HEK293 (cell line): ENCODE measurements around the gene LILRA5.
A peak's percentile ranks its signal among the peaks of the same experiment; 100 is the strongest.

Source experiments
- CTCF ChIA-PET: fragments of 350-600 bp; formaldehyde crosslinking; extraction: SDS; loops from one replicate; lab custom pipeline; 2021; ENCODE audit warnings: antibody characterized with exemption; lab: Yijun Ruan, JAX
- POLR2A ChIA-PET: fragments of 300-600 bp; formaldehyde crosslinking; extraction: SDS; loops from one replicate; lab custom pipeline; 2020; ENCODE audit warnings: antibody characterized with exemption, inconsistent platforms; lab: Yijun Ruan, JAX
- H3K27ac ChIP-seq: fragments of 200-500 bp; sonication (Bioruptor generic); 2 replicates; pipeline ENCODE4 v1.5.1; 2014; ENCODE audit warnings: low read depth, low read length, control low read depth, inconsistent platforms; ENCODE audit errors: extremely low read depth
- H3K36me3 ChIP-seq, 2 experiments: fragments of 200-500 bp in 1 of 2; sonication (Bioruptor generic) in 1 of 2; 1 replicate in 1 of 2; 2 replicates in 1 of 2; pipeline ENCODE4 v1.5.1; 2014 to 2017; ENCODE audit warnings: inconsistent platforms in 2 of 2, low read length in 2 of 2; ENCODE audit not compliant: control insufficient read depth in 2 of 2, insufficient read depth in 1 of 2
- H3K4me1 ChIP-seq: fragments of 200-500 bp; sonication (Bioruptor generic); 2 replicates; pipeline ENCODE4 v1.5.1; 2014; ENCODE audit warnings: mild to moderate bottlenecking, low read length, inconsistent platforms; ENCODE audit not compliant: control insufficient read depth, insufficient read depth
- H3K4me3 ChIP-seq: 2 replicates; pipeline ENCODE4 v1.5.1; 2011; ENCODE audit warnings: low read depth, mild to moderate bottlenecking, control low read depth, low read length, moderate library complexity
- H3K9me3 ChIP-seq: fragments of 200-500 bp; sonication (Bioruptor generic); 2 replicates; pipeline ENCODE4 v1.5.1; 2014; ENCODE audit warnings: low read depth, low read length, inconsistent platforms; ENCODE audit not compliant: control insufficient read depth, insufficient read depth
- RBAK ChIP-seq: fragments of 450-650 bp; formaldehyde crosslinking; IDR thresholded peaks from 2 replicates; pipeline ENCODE4 v1.5.1; 2016; ENCODE audit warnings: missing biosample characterization, missing genetic modification characterization
- SALL2 ChIP-seq: fragments of 450-650 bp; formaldehyde crosslinking; IDR thresholded peaks from 2 replicates; pipeline ENCODE4 v1.5.0; 2017; ENCODE audit warnings: missing biosample characterization, mild to moderate bottlenecking, missing genetic modification characterization, borderline replicate concordance
- ZBTB17 ChIP-seq: fragments of 450-650 bp; formaldehyde crosslinking; IDR thresholded peaks from 2 replicates; pipeline ENCODE4 v1.5.1; 2016; ENCODE audit warnings: missing biosample characterization, missing genetic modification characterization
- ZFP41 ChIP-seq: fragments of 450-650 bp; formaldehyde crosslinking; IDR thresholded peaks from 2 replicates; pipeline ENCODE4 v1.5.1; 2016; ENCODE audit warnings: missing biosample characterization, missing genetic modification characterization, borderline replicate concordance
- ZNF146 ChIP-seq: fragments of 450-650 bp; formaldehyde crosslinking; IDR thresholded peaks from 2 replicates; pipeline ENCODE4 v1.5.1; 2016; ENCODE audit warnings: missing biosample characterization, missing genetic modification characterization
- ZNF184 ChIP-seq: fragments of 450-650 bp; IDR thresholded peaks from 2 replicates; pipeline ENCODE4 v1.5.1; 2018; ENCODE audit warnings: missing biosample characterization, mild to moderate bottlenecking, missing genetic modification characterization
- ZNF266 ChIP-seq: fragments of 450-650 bp; formaldehyde crosslinking; IDR thresholded peaks from 2 replicates; pipeline ENCODE4 v1.5.1; 2016; ENCODE audit warnings: missing biosample characterization, missing genetic modification characterization, low read depth
- ZNF366 ChIP-seq: fragments of 450-650 bp; formaldehyde crosslinking; conservative IDR thresholded peaks from 2 replicates; pipeline ENCODE4 v1.5.1; 2016; ENCODE audit warnings: missing biosample characterization, missing genetic modification characterization
- ZNF426 ChIP-seq: fragments of 450-650 bp; formaldehyde crosslinking; IDR thresholded peaks from 2 replicates; pipeline ENCODE4 v1.5.1; 2017; ENCODE audit warnings: missing biosample characterization, missing genetic modification characterization, mild to moderate bottlenecking, inconsistent platforms, moderate library complexity
- ZNF473 ChIP-seq: fragments of 450-650 bp; formaldehyde crosslinking; IDR thresholded peaks from 2 replicates; pipeline ENCODE4 v1.5.1; 2017; ENCODE audit warnings: missing biosample characterization, missing genetic modification characterization
- ZNF571 ChIP-seq: fragments of 450-650 bp; formaldehyde crosslinking; IDR thresholded peaks from 2 replicates; pipeline ENCODE4 v1.5.0; 2017; ENCODE audit warnings: missing biosample characterization, missing genetic modification characterization
- ZNF660 ChIP-seq: fragments of 450-650 bp; IDR thresholded peaks from 2 replicates; pipeline ENCODE4 v1.5.1; 2018; ENCODE audit warnings: missing biosample characterization, mild to moderate bottlenecking, missing genetic modification characterization
- ZNF76 ChIP-seq: fragments of 450-650 bp; formaldehyde crosslinking; IDR thresholded peaks from 2 replicates; pipeline ENCODE4; 2016; ENCODE audit warnings: low read depth, missing biosample characterization, missing genetic modification characterization, borderline replicate concordance
- ZNF792 ChIP-seq: fragments of 450-650 bp; formaldehyde crosslinking; IDR thresholded peaks from 2 replicates; pipeline ENCODE4 v1.5.1; 2016; ENCODE audit warnings: missing biosample characterization, missing genetic modification characterization
- ZNF830 ChIP-seq: fragments of 450-650 bp; IDR thresholded peaks from 2 replicates; pipeline ENCODE4 v1.5.0; 2018; ENCODE audit warnings: missing biosample characterization, missing genetic modification characterization, low read depth, mild to moderate bottlenecking, moderate library complexity
- TF ChIP-seq, protein P1 (sequence below): fragments of 450-650 bp; formaldehyde crosslinking; IDR thresholded peaks from 2 replicates; pipeline ENCODE4 v1.5.1; 2016; ENCODE audit warnings: missing biosample characterization, missing genetic modification characterization
- TF ChIP-seq, protein P2 (sequence below): fragments of 450-650 bp; formaldehyde crosslinking; IDR thresholded peaks from 2 replicates; pipeline ENCODE4 v1.5.1; 2017; ENCODE audit warnings: missing biosample characterization, missing genetic modification characterization
- TF ChIP-seq, protein P3 (sequence below): fragments of 450-650 bp; formaldehyde crosslinking; IDR thresholded peaks from 2 replicates; pipeline ENCODE4 v1.5.1; 2016; ENCODE audit warnings: missing biosample characterization, missing genetic modification characterization
- TF ChIP-seq, protein P4 (sequence below): fragments of 450-650 bp; formaldehyde crosslinking; IDR thresholded peaks from 2 replicates; pipeline ENCODE4; 2016; ENCODE audit warnings: missing biosample characterization, missing genetic modification characterization
- TF ChIP-seq, protein P5 (sequence below): fragments of 450-650 bp; formaldehyde crosslinking; IDR thresholded peaks from 2 replicates; pipeline ENCODE4 v1.5.1; 2016; ENCODE audit warnings: missing biosample characterization, missing genetic modification characterization

The LILRA5 gene

DNA sequence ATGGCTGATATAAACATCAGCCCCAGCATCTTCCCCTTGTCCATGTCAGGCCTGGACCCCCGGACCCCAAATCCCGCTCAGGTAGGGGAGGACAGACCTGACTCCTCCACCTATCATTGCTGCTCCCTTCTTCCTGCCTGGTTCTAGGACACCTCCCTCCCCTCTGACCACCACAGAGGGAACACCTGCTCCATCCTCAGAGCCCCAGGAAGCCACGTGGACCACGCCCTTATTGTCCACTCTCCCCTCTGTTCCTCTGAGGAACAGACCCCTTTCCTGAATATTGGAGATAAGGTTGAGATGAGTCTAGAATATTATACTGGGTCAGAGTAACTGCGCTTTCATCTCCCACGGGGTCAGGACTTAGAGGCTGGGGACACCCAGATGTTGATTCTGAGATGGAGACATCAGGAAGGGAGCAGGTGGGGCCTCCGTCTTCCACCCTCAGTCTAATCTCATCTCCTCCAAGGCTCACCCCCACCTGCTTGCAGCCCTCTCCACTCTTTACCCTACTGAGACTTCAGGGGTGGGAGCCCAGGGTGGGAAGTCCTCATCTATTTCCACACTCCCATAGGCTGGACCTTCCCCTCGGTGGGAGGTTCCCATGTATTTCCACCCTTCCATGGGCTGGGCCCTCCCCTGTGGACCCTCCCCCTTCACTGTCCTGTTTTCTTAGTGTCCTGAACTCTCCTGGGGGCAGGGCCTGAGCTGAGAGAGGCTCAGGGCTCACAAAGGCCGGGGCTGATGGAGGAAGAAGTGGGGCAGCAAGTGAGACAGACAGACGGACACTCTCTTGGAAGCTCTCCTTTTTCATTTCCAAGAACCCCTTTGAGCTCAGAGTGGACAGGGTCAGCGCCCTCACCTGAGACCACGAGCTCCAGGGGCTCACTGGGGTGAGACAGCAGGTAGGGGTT is 23.3 kb upstream of the LILRA5 start:
- POLR2A ChIA-PET: no interaction called here
- H3K4me3 ChIP-seq: no peak overlapping the region
- CTCF ChIA-PET: interaction anchor here (0.5 kb wide), 1 partner anchor 52 kb away, joined by 4 read pairs; no protein-coding TSS in a partner anchor
- H3K27ac ChIP-seq: no peak overlapping the region
- no peaks in the 10 kb centered on the region for H3K4me1 ChIP-seq
- no peaks in the 10 kb centered on the region for H3K36me3 ChIP-seq
- no peaks in the 10 kb centered on the region for H3K9me3 ChIP-seq
- no peak for TF ChIP-seq ZNF830
- TF ChIP-seq, protein P1, sequence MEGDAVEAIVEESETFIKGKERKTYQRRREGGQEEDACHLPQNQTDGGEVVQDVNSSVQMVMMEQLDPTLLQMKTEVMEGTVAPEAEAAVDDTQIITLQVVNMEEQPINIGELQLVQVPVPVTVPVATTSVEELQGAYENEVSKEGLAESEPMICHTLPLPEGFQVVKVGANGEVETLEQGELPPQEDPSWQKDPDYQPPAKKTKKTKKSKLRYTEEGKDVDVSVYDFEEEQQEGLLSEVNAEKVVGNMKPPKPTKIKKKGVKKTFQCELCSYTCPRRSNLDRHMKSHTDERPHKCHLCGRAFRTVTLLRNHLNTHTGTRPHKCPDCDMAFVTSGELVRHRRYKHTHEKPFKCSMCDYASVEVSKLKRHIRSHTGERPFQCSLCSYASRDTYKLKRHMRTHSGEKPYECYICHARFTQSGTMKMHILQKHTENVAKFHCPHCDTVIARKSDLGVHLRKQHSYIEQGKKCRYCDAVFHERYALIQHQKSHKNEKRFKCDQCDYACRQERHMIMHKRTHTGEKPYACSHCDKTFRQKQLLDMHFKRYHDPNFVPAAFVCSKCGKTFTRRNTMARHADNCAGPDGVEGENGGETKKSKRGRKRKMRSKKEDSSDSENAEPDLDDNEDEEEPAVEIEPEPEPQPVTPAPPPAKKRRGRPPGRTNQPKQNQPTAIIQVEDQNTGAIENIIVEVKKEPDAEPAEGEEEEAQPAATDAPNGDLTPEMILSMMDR: no peak
- TF ChIP-seq ZNF266 (tag by site-specific recombination): no peak

DNA sequence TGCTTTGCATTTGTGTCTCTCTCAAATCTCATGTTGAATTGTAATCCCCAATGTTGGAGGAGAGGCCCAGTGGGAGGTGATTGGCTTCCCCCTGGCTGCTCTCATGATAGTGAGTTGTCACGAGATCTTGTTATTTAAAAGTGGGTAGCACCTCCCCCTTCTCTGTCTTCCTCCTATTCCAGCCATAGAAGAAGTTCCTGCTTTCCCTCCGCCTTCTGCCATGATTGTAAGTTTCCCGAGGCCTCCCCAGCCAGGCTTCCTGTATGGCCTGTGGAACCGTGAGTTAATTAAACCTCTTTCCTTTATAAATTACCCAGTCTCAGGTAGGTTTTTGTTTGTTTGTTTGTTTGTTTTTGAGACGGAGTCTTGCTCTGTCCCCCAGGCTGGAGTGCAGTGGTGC is 22.2 kb upstream of the LILRA5 start:
- H3K36me3 ChIP-seq: no peaks in the 10 kb centered on the region
- TF ChIP-seq ZBTB17 (tag by site-specific recombination): 0 out of 2 replicates have a peak, but pooled peaks have one; percentile 14
- no peak for TF ChIP-seq RBAK (tag by site-specific recombination)
- no peak overlapping the region for H3K27ac ChIP-seq
- ChIA-PET CTCF (no interaction called here), POLR2A (no interaction called here)
- no peaks in the 10 kb centered on the region for H3K9me3 ChIP-seq
- H3K4me1 ChIP-seq: no peaks in the 10 kb centered on the region
- no peak overlapping the region for H3K4me3 ChIP-seq

DNA sequence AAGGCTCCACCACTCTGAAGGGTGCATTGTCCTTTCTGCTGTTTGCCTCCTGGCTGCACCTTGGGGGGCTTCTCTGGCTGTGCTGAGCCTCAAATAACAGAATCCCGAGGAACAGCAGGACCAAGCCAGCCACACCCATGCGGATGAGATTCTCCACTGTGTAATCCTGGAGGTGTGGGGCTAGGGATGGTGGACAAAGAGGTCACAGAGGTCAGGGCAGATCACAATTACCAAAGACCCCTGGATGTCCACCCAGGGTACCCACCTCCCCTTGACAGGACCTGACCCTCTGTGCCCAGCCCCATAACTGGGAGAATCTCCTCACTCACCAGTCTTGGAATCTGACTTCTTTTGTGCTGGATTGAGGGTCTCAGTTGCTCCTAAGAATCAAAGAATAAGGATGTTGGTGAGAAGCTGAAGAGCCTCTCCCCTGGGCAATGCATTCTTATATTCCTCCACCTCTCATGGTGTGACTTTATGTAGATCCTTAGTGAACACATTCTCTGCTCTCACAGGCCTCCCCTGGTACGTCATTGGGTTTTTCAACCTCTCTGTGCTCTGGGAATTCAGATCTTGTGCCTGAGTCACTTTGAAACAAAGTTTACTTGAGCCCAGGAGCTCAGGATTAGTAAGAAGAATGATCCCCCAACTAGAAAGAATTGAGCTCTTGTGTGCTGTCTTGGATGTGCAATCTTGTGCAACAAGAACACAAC is 20.8 kb upstream of the LILRA5 start:
- Histone ChIP-seq H3K36me3 (no peaks in the 10 kb centered on the region), H3K27ac (no peak overlapping the region), H3K4me3 (no peak overlapping the region), H3K9me3 (no peaks in the 10 kb centered on the region), H3K4me1 (no peaks in the 10 kb centered on the region)
- POLR2A ChIA-PET: no interaction called here
- CTCF ChIA-PET: interaction anchor here (0.6 to 2.8 kb wide), 5 partner anchors 8 to 71 kb away, joined by 3 to 17 read pairs (median 4); no protein-coding TSS in a partner anchor
- TF ChIP-seq ZNF76 (no peak), ZNF571 (no peak), ZNF792 (tag by site-specific recombination) (no peak), ZNF366 (tag by site-specific recombination) (no peak), ZNF146 (tag by site-specific recombination) (no peak), ZNF184 (tag by site-specific recombination) (no peak), ZFP41 (no peak), SALL2 (tag by site-specific recombination) (no peak), ZNF660 (tag by site-specific recombination) (no peak), ZNF473 (tag by site-specific recombination) (no peak), ZNF426 (tag by site-specific recombination) (no peak)
- TF ChIP-seq, protein P2, sequence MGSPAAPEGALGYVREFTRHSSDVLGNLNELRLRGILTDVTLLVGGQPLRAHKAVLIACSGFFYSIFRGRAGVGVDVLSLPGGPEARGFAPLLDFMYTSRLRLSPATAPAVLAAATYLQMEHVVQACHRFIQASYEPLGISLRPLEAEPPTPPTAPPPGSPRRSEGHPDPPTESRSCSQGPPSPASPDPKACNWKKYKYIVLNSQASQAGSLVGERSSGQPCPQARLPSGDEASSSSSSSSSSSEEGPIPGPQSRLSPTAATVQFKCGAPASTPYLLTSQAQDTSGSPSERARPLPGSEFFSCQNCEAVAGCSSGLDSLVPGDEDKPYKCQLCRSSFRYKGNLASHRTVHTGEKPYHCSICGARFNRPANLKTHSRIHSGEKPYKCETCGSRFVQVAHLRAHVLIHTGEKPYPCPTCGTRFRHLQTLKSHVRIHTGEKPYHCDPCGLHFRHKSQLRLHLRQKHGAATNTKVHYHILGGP (tag by site-specific recombination): no peak
- TF ChIP-seq, protein P3, sequence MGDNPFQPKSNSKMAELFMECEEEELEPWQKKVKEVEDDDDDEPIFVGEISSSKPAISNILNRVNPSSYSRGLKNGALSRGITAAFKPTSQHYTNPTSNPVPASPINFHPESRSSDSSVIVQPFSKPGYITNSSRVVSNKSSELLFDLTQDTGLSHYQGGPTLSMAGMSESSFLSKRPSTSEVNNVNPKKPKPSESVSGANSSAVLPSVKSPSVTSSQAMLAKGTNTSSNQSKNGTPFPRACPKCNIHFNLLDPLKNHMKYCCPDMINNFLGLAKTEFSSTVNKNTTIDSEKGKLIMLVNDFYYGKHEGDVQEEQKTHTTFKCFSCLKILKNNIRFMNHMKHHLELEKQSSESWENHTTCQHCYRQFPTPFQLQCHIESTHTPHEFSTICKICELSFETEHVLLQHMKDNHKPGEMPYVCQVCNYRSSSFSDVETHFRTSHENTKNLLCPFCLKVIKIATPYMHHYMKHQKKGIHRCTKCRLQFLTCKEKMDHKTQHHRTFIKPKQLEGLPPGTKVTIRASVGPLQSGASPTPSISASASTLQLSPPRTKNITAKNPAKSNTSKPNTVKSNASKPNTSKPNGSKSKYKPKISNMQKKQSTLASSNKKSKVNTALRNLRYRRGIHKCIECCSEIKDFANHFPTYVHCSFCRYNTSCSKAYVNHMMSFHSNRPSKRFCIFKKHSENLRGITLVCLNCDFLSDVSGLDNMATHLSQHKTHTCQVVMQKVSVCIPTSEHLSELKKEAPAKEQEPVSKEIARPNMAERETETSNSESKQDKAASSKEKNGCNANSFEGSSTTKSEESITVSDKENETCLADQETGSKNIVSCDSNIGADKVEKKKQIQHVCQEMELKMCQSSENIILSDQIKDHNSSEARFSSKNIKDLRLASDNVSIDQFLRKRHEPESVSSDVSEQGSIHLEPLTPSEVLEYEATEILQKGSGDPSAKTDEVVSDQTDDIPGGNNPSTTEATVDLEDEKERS (tag by site-specific recombination): no peak
- TF ChIP-seq, protein P4, sequence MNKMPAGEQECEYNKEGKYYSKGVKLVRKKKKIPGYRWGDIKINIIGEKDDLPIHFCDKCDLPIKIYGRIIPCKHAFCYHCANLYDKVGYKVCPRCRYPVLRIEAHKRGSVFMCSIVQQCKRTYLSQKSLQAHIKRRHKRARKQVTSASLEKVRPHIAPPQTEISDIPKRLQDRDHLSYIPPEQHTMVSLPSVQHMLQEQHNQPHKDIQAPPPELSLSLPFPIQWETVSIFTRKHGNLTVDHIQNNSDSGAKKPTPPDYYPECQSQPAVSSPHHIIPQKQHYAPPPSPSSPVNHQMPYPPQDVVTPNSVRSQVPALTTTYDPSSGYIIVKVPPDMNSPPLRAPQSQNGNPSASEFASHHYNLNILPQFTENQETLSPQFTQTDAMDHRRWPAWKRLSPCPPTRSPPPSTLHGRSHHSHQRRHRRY (tag by site-specific recombination): no peak
- TF ChIP-seq, protein P5, sequence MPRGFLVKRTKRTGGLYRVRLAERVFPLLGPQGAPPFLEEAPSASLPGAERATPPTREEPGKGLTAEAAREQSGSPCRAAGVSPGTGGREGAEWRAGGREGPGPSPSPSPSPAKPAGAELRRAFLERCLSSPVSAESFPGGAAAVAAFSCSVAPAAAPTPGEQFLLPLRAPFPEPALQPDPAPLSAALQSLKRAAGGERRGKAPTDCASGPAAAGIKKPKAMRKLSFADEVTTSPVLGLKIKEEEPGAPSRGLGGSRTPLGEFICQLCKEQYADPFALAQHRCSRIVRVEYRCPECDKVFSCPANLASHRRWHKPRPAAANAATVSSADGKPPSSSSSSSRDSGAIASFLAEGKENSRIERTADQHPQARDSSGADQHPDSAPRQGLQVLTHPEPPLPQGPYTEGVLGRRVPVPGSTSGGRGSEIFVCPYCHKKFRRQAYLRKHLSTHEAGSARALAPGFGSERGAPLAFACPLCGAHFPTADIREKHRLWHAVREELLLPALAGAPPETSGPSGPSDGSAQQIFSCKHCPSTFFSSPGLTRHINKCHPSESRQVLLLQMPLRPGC (tag by site-specific recombination): no peak
